GM18861 (cell line): ENCODE data around the gene STARD3.

Experiments
- ATAC-seq: cut with Tn5 transposase; IDR thresholded peaks from one replicate; pipeline ENCODE4 v1.9.1; 2021; ENCODE audit not compliant: unreplicated experiment

Gene STARD3

GRCh38 chr17:39603304-39604016, 33.5 kb upstream of the STARD3 start:
- no peak for ATAC-seq

GRCh38 chr17:39604911-39605491, 31.9 kb upstream of the STARD3 start:
- no peak for ATAC-seq

GRCh38 chr17:39605492-39606433, 31.2 kb upstream of the STARD3 start:
- no peak for ATAC-seq

- no peak for ATAC-seq
Measured at GRCh38 chr17:39606434-39607056, 30.4 kb upstream of the STARD3 start.

GRCh38 chr17:39607057-39607850, 29.7 kb upstream of the STARD3 start:
- no peak for ATAC-seq

- no peak for ATAC-seq
Measured at GRCh38 chr17:39607851-39608130, 29.2 kb upstream of the STARD3 start, which contains the start of gene NEUROD2. NEUROD2 (minus strand) TSS chr17:39607920; CDS start chr17:39606599, 1,321 bp downstream.

- no peak for ATAC-seq
Measured at GRCh38 chr17:39608142-39608981, 28.6 kb upstream of the STARD3 start.

GRCh38 chr17:39609416-39610025, 27.4 kb upstream of the STARD3 start:
- no peak for ATAC-seq

- no peak for ATAC-seq
Measured at GRCh38 chr17:39611401-39612112, 25.4 kb upstream of the STARD3 start.

- no peak for ATAC-seq
Measured at GRCh38 chr17:39612291-39612894, 24.6 kb upstream of the STARD3 start.

- no peak for ATAC-seq
Measured at GRCh38 chr17:39612935-39613464, 23.9 kb upstream of the STARD3 start.

- no peak for ATAC-seq
Measured at GRCh38 chr17:39614545-39615157, 22.3 kb upstream of the STARD3 start.

GRCh38 chr17:39615434-39615833, 21.5 kb upstream of the STARD3 start:
- no peak for ATAC-seq

GRCh38 chr17:39617100-39617445, 19.9 kb upstream of the STARD3 start:
- no peak for ATAC-seq

- ATAC-seq, result no peak
Measured at GRCh38 chr17:39617446-39618245, 19.3 kb upstream of the STARD3 start.

GRCh38 chr17:39618246-39618913, 18.6 kb upstream of the STARD3 start:
- ATAC-seq, result no peak
